Ectodermal cell (in vitro differentiated cells): ENCODE measurements around the gene CACNB4.

Source experiments
- H3K27ac ChIP-seq: 2 replicates; pipeline ENCODE4 v1.7.0; 2013; ENCODE audit warnings: mild to moderate bottlenecking, low read depth, low read length; ENCODE audit not compliant: insufficient read depth, poor library complexity, severe bottlenecking
- H3K27me3 ChIP-seq: 2 replicates; pipeline ENCODE4 v1.7.0; 2013; ENCODE audit warnings: mild to moderate bottlenecking, low read length; ENCODE audit not compliant: insufficient read depth, control insufficient read depth, poor library complexity, severe bottlenecking
- H3K36me3 ChIP-seq: one replicate; pipeline ENCODE4 v1.7.0; 2013; ENCODE audit warnings: low read length; ENCODE audit not compliant: control insufficient read depth, insufficient read depth
- H3K4me1 ChIP-seq: one replicate; pipeline ENCODE4 v1.7.0; 2013; ENCODE audit warnings: low read length; ENCODE audit not compliant: control insufficient read depth, insufficient read depth
- H3K4me3 ChIP-seq: 2 replicates; pipeline ENCODE4 v1.7.0; 2013; ENCODE audit warnings: low read depth, low read length, control low read depth; ENCODE audit not compliant: insufficient read depth
- H3K9me3 ChIP-seq: 2 replicates; pipeline ENCODE4 v1.7.0; 2013; ENCODE audit warnings: mild to moderate bottlenecking, low read length, moderate library complexity; ENCODE audit not compliant: control insufficient read depth
- WGBS, 2 experiments: methylation state at CpG; one replicate each; pipeline ENCODE4 v1.1.7; 2013; ENCODE audit warnings: missing lambda C conversion rate in 2 of 2; 5-methylcytosine and 5-hydroxymethylcytosine counted together

CACNB4 gene

GRCh38 chr2:151783133-151783520 is 315.7 kb downstream of the CACNB4 start:
- Histone ChIP-seq H3K27me3 (no peaks in the 10 kb centered on the region), H3K4me3 (no peak overlapping the region), H3K36me3 (no peaks in the 10 kb centered on the region), H3K9me3 (no peaks in the 10 kb centered on the region), H3K4me1 (no peaks in the 10 kb centered on the region), H3K27ac (no peak overlapping the region)
- 94 to 96% methylated on average over 2 of the region's 2 CpGs for WGBS, 2 experiments
